GM12864 (cell line): ENCODE measurements around the gene POU3F1.

Experiments used
- DNase-seq: peaks from one replicate; pipeline ENCODE4 v3.0.0-alpha.2; 2011; ENCODE audit warnings: low read depth
- H3K4me3 ChIP-seq: 2 replicates; pipeline ENCODE4 v1.5.1; 2011; ENCODE audit warnings: mild to moderate bottlenecking, low read depth, low read length, control low read depth
- TF ChIP-seq, protein P1 (sequence below): IDR thresholded peaks from 2 replicates; pipeline ENCODE4 v1.5.1; 2011; ENCODE audit warnings: low read depth, mild to moderate bottlenecking, moderate library complexity, low read length, control low read depth, inconsistent platforms; ENCODE audit errors: missing control alignments

The POU3F1 gene

DNA sequence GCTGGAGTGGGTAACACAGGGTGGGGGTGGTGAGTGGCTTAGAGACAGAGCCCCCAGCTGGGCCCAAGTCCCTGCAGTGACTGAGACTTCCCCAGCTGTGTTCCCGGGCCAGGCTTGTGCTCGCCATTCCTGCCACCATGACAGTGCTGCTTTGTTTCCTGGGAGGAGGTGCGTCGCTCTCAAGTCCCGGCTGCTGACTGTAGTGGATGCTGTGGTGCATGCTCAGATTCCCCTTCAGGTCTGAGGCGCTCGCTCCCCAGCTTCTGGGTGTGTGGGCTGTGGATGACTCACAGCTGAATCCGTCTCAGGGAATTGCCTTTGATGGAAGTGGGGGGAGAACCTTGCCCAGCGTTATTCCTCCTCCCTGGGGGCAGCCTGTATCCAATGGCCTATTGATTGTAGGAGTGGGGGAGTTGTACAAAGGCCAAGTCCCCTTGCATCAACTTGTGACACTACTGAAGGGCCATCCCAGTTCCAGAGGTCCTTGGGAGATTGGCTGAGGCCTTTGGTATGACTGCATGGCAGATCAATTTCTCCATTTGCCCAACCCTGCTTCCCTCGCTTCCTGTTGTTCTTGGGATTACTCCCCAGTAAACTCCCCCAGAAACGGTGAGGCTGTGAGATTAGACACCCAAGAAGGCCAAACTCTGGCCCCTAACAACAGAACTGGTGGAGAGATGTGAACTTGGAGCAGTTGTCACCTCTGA lies 17.8 kb upstream of the POU3F1 start:
- DNase-seq, result no peak
- no peak overlapping the region for H3K4me3 ChIP-seq
- TF ChIP-seq, protein P1, sequence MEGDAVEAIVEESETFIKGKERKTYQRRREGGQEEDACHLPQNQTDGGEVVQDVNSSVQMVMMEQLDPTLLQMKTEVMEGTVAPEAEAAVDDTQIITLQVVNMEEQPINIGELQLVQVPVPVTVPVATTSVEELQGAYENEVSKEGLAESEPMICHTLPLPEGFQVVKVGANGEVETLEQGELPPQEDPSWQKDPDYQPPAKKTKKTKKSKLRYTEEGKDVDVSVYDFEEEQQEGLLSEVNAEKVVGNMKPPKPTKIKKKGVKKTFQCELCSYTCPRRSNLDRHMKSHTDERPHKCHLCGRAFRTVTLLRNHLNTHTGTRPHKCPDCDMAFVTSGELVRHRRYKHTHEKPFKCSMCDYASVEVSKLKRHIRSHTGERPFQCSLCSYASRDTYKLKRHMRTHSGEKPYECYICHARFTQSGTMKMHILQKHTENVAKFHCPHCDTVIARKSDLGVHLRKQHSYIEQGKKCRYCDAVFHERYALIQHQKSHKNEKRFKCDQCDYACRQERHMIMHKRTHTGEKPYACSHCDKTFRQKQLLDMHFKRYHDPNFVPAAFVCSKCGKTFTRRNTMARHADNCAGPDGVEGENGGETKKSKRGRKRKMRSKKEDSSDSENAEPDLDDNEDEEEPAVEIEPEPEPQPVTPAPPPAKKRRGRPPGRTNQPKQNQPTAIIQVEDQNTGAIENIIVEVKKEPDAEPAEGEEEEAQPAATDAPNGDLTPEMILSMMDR, result no peak

DNA sequence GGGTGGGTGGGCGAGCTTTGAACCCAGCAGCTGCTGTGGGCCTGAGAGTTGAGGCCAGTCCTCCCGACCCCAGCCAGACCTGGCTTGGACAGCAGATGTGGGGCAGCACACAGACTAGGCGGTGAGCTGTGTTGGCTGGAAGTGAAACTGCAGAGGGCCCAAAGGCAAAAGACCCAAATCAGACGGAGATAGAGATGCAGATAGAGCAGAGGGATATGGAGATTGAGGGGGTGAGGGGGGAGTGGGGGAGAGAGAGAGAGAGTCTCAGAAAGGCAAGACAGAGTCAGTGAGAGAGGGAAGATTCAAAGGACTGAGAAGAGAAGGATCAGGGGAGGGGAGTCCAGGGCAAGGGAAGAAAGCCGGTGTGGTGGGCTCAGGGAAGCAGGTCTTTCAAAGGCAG lies 17.0 kb upstream of the POU3F1 start:
- TF ChIP-seq, protein P1, result no peak
- no peak overlapping the region for H3K4me3 ChIP-seq
- no peak for DNase-seq

DNA sequence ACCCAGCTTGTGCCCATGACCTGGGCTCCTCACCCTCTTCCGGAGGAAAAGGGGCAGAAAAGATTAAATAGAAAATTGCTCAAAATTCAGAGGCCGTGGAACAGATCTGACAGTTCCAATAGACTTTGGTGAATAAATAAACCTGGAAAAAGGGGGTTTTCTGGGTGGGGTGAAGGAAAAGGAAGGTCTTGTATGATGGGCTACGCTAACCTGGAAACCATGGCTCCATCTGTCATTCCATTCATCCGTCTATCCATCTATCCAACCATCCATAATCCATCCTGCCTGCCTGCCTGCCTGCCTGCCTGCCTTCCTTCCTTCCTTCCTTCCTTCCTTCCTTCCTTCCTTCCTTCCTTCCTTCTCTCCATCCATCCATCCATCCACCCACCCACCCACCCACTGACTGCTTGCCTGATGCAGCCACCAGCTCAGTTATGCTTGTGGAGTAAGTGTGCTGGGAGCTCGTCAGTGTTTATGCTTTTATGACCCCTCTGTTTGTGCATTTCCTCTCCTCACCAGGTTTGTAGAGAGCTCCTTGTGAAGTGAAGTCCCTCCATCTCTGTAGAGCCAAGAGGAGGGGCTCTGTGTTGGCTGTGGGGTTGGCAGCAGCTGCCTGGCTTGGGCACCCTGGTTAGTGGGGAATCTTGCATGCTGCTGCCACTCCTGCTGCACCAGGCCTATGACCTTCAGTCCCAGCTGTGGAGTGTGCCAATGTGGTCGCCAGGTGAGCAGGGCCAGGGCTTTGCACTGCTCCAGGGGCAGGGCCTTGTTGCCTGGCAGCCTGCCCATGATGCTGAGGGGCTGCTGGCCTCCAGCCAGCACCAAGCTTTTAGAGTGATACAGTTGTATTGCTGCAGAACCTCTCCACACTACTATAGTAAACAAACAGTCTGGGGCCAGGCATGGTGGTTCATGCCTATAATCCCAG lies 16.0 kb upstream of the POU3F1 start:
- TF ChIP-seq, protein P1, result no peak
- no peak overlapping the region for H3K4me3 ChIP-seq
- no peak for DNase-seq

DNA sequence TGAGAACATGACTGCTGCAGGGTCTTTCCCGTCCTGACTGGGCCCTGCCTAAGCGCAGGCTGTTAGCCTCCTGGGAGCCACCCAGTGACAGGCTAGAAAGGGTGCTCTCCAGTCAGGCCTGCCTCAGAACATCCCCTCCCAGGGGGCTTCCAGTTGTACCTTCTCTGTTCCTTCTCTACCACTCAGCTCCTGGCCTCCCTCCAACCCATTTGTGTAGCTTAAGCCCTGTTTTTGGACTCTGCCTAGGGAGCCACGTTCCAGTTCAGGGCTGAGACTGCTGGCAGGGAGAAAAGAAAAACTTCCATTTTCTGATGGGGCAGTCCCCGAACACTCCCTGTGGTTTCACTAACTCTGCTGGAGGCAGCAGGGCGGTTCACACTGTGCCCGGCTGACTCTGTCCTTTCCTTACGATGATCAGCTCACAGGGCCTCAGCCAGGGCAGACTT lies 15.3 kb upstream of the POU3F1 start:
- DNase-seq, result no peak
- TF ChIP-seq, protein P1, result no peak

DNA sequence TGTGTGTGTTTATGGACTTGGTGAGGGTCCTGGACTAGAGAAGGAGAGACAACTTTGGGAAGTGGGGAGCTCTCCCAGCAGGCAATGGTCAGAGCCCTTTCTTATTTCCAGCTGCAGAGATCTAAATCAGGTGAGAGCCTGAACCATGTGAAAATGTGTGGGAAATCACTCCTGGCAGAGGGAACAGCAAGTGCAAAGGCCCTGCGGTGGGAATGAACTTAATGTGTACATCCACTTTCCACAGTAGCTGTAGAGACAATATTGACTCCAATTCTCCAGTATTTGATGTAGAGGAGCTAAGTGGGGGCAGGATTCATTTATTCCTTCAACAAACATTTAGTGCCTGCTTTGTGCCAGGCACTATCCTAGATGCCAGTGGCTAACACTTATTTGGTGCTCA lies 14.7 kb upstream of the POU3F1 start:
- TF ChIP-seq, protein P1, result no peak

More for the DNA sequence above, 15.3 kb upstream of the POU3F1 start:
- no peak overlapping the region for H3K4me3 ChIP-seq

DNA sequence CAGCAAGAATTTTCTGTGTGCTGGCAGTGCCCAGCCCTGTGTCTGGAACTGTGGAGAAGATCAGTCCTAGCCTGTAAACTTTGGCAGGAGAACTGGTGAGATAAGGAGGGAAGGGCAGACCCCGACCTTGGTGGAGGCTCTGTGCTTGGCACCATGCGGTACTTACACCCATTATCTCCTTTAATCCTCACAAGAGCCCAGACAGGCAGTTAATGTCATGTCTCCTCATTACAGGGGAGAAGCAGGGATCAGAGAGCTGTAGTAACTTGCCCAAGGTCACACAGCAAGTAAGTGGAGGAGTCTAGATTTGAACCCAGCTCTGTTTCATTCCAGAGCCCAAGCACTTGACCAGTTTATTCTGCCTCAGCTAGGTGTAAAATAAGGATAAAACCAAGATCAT lies 13.9 kb upstream of the POU3F1 start:
- no peak for DNase-seq
- TF ChIP-seq, protein P1, result no peak
- no peak overlapping the region for H3K4me3 ChIP-seq

More for the DNA sequence above, 14.7 kb upstream of the POU3F1 start:
- DNase-seq, result no peak
- no peak overlapping the region for H3K4me3 ChIP-seq
